Prostate gland (tissue), 2 donors: ENCODE data around the gene HADHA. TPM values are rescaled to one million over a fixed set of nuclear protein-coding genes. Genes with fewer than 3 reads are reported as not detected.

ENCODE experiments used
- DNase-seq: peaks from one replicate; pipeline ENCODE4 v3.0.0-alpha.2; 2019; ENCODE audit warnings: low spot score
- H3K27ac ChIP-seq, 2 donors: fragments of 200-600 bp; sonication (generic); 2 replicates each; pipeline ENCODE4 v1.5.1; 2017 to 2019
- H3K27me3 ChIP-seq: fragments of 200-600 bp; sonication (generic); replicated peaks from 2 replicates; pipeline ENCODE4 v1.5.1; 2019; ENCODE audit not compliant: insufficient read depth
- H3K36me3 ChIP-seq, 2 donors: fragments of 200-600 bp; sonication (generic); 1 replicate in 1 of 2; 2 replicates in 1 of 2; pipeline versions ENCODE4 v1.5.1 to v1.8.1; 2017 to 2019
- H3K4me1 ChIP-seq: fragments of 200-600 bp; sonication (generic); replicated peaks from 2 replicates; pipeline ENCODE4 v1.5.1; 2019
- H3K4me3 ChIP-seq, 2 donors: fragments of 200-600 bp; sonication (generic); 2 replicates each; pipeline ENCODE4 v1.5.1; 2017 to 2019
- H3K9me3 ChIP-seq: fragments of 200-600 bp; sonication (generic); 2 replicates; pipeline ENCODE4 v1.5.1; 2017
- POLR2A ChIP-seq: fragments of 450-650 bp; IDR thresholded peaks from one replicate; pipeline ENCODE4 v1.6.1; 2016; ENCODE audit warnings: antibody characterized with exemption, mild to moderate bottlenecking
- POLR2AphosphoS5 ChIP-seq: sonication (generic); formaldehyde crosslinking; IDR thresholded peaks from one replicate; pipeline ENCODE4 v1.6.1; 2017; ENCODE audit warnings: antibody characterized with exemption
- WGBS: methylation state at CpG from one replicate; pipeline ENCODE4 v1.1.5; 2018; 5-methylcytosine and 5-hydroxymethylcytosine counted together
- intact Hi-C: fragments of 100-400 bp; cut with DNase I; formaldehyde crosslinking; loops from one replicate; pipeline ENCODE4 v1.14.2; 2022
- total RNA-seq, 2 donors: library from RNA; depleted of rRNA; stranded (reverse); fragments of >200 nt; gene quantifications; one replicate each; pipeline ENCODE4 v1.1.0, GENCODE V29; 2016
- TF ChIP-seq, protein P1 (sequence below), 4 experiments: fragments of 200-600 bp in 2 of 4; fragments of 450-650 bp in 2 of 4; sonication (generic) in 2 of 4; IDR thresholded peaks; 1 replicate in 3 of 4; 2 replicates in 1 of 4; pipeline ENCODE4 v1.5.1; 2016 to 2019; ENCODE audit warnings: antibody characterized with exemption in 4 of 4, mild to moderate bottlenecking in 2 of 4, moderate library complexity in 2 of 4

The HADHA gene
- total RNA-seq, 2 donors from 2014 or later = 96.6 to 107 TPM

GRCh38 chr2:26177122-26177521 lies 67.3 kb downstream of the HADHA start:
- TF ChIP-seq POLR2A = no peak
- no peak for TF ChIP-seq POLR2AphosphoS5
- TF ChIP-seq, protein P1, sequence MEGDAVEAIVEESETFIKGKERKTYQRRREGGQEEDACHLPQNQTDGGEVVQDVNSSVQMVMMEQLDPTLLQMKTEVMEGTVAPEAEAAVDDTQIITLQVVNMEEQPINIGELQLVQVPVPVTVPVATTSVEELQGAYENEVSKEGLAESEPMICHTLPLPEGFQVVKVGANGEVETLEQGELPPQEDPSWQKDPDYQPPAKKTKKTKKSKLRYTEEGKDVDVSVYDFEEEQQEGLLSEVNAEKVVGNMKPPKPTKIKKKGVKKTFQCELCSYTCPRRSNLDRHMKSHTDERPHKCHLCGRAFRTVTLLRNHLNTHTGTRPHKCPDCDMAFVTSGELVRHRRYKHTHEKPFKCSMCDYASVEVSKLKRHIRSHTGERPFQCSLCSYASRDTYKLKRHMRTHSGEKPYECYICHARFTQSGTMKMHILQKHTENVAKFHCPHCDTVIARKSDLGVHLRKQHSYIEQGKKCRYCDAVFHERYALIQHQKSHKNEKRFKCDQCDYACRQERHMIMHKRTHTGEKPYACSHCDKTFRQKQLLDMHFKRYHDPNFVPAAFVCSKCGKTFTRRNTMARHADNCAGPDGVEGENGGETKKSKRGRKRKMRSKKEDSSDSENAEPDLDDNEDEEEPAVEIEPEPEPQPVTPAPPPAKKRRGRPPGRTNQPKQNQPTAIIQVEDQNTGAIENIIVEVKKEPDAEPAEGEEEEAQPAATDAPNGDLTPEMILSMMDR (IDR thresholded peaks at IDR 0.05) = no peak
- no peaks in the 10 kb centered on the region for H3K36me3 ChIP-seq
- H3K4me1 ChIP-seq = peaks cover 4% of the 10 kb centered on the region
- H3K9me3 ChIP-seq = no peaks in the 10 kb centered on the region
- no peak for DNase-seq
- H3K27ac ChIP-seq = no peak overlapping the region
- 93% methylated on average over 7 of the region's 7 CpGs for WGBS
- intact Hi-C loops = no loop called here
- no peak overlapping the region for H3K4me3 ChIP-seq
- no peaks in the 10 kb centered on the region for H3K27me3 ChIP-seq

GRCh38 chr2:26176279-26176615 lies 68.2 kb downstream of the HADHA start:
- Histone ChIP-seq H3K27ac (no peak overlapping the region), H3K27me3 (no peaks in the 10 kb centered on the region), H3K36me3 (no peaks in the 10 kb centered on the region), H3K4me1 (peaks cover 4% of the 10 kb centered on the region), H3K9me3 (no peaks in the 10 kb centered on the region), H3K4me3 (no peak overlapping the region)
- TF ChIP-seq POLR2AphosphoS5 = no peak
- TF ChIP-seq, protein P1 (IDR thresholded peaks at IDR 0.05) = no peak
- no peak for TF ChIP-seq POLR2A
- WGBS = 79% methylated on average over 11 of the region's 11 CpGs
- intact Hi-C loops = no loop called here
- no peak for DNase-seq

- Histone ChIP-seq H3K27me3 (no peaks in the 10 kb centered on the region), H3K4me1 (peaks cover 4% of the 10 kb centered on the region), H3K36me3 (no peaks in the 10 kb centered on the region), H3K9me3 (no peaks in the 10 kb centered on the region), H3K4me3 (no peak overlapping the region), H3K27ac (no peak overlapping the region)
- WGBS = 71% methylated on average over 15 of the region's 15 CpGs
- TF ChIP-seq, protein P1 (IDR thresholded peaks at IDR 0.05) = no peak
- TF ChIP-seq POLR2A = no peak
- TF ChIP-seq POLR2AphosphoS5 = no peak
- DNase-seq = no peak
- intact Hi-C loops = no loop called here
Observed at GRCh38 chr2:26175466-26176278, 68.8 kb downstream of the HADHA start.

DNA sequence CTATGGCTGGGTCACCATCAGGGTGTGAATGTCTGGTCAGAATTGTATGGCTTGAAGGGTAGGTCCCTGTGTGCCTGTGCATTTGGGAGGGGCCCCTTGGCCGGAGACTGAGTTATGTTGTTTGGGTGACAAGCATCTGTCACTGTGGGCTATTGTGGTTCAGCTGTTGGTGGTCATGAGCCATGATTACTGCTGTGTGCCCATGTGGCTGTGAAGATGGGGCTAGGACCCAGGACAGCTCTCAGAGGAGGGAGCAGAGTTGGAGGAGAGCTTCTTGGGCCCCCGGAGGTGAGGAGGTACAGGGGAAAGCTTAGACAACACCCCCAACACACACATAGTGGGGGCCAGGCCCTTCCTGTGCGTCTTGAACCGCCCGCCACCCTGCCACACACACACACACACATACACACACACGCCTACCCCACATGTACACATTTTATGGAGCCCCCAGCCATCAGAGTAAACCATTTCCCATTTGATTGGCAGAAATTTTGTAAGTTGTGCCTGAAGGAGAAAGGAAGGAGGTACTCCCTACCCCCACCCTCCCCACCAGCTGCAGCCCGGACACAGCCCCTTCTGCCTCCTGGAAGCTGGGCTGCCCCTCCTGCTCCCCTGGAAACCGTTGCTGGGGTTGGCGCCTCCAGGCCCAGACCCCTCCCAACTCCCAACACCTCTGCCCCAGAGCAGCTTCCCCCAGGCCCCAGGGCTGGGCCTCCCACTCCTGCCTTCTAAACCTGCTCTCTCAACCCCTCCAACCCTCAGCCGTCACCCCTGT lies 69.6 kb downstream of the HADHA start:
- no peaks in the 10 kb centered on the region for H3K36me3 ChIP-seq
- no peaks in the 10 kb centered on the region for H3K9me3 ChIP-seq
- H3K4me3 ChIP-seq = no peak overlapping the region
- H3K27me3 ChIP-seq = no peaks in the 10 kb centered on the region
- DNase-seq = no peak
- 74% methylated on average over 10 of the region's 10 CpGs for WGBS
- H3K27ac ChIP-seq = no peak overlapping the region
- intact Hi-C loops = no loop called here
- H3K4me1 ChIP-seq = peaks cover 4% of the 10 kb centered on the region
- TF ChIP-seq POLR2AphosphoS5 = no peak
- TF ChIP-seq POLR2A = no peak
- TF ChIP-seq, protein P1 (IDR thresholded peaks at IDR 0.05) = no peak
